Endothelial cell of umbilical vein (primary cell): ENCODE data around the gene BCL6B. TPM values are rescaled to one million over a fixed set of nuclear protein-coding genes. Genes with fewer than 3 reads are reported as not detected.

Source experiments
- BruUV-seq: library from RNA; stranded (reverse); fragments of 400-500 nt; replicated peaks from 2 replicates; lab custom pipeline; 2021; lab: Mats Ljungman, UMichigan
- CTCF ChIA-PET: fragments of 300-600, 350-600 bp; sonication (Branson Sonifier 250); formaldehyde crosslinking; loops from one replicate; lab custom pipeline; 2021; ENCODE audit warnings: antibody characterized with exemption, inconsistent platforms; lab: Charles Lee
- POLR2A ChIA-PET: fragments of 300-600, 350-600 bp; sonication (Branson Sonifier 250); formaldehyde crosslinking; loops from one replicate; lab custom pipeline; 2021; ENCODE audit warnings: antibody characterized with exemption, inconsistent platforms; lab: Charles Lee
- DNase-seq: peaks from one replicate; pipeline ENCODE4 v3.0.0-alpha.2; 2011; ENCODE audit warnings: low read depth, low spot score
- FAIRE-seq: peaks from 2 replicates; lab custom pipeline; 2011; peaks lifted over from hg19 to GRCh38; lab: Jason Lieb, UNC
- H2AFZ ChIP-seq: 2 replicates; pipeline ENCODE4 v1.6.0; 2012; ENCODE audit warnings: low read depth, low read length, control low read depth, inconsistent platforms
- H3K27ac ChIP-seq: 2 replicates; pipeline ENCODE4 v1.5.1; 2011; ENCODE audit warnings: low read depth, mild to moderate bottlenecking, control low read depth, low read length, moderate library complexity; ENCODE audit not compliant: insufficient read depth
- H3K27me3 ChIP-seq, 2 experiments: 2 replicates each; pipeline versions ENCODE4 v1.6.0 to v1.6.1; 2011; ENCODE audit warnings: low read length in 2 of 2, mixed read lengths in 1 of 2; ENCODE audit not compliant: control insufficient read depth in 2 of 2, insufficient read depth in 2 of 2
- H3K36me3 ChIP-seq, 2 experiments: 2 replicates in 1 of 2; 3 replicates in 1 of 2; pipeline ENCODE4 v1.5.1; 2011; ENCODE audit warnings: low read length in 2 of 2, mild to moderate bottlenecking in 1 of 2, moderate library complexity in 1 of 2; ENCODE audit not compliant: control insufficient read depth in 2 of 2, insufficient read depth in 2 of 2; ENCODE audit errors: extremely low read depth in 1 of 2
- H3K4me1 ChIP-seq: 3 replicates; pipeline ENCODE4 v1.5.1; 2011; ENCODE audit warnings: mild to moderate bottlenecking, low read length; ENCODE audit not compliant: control insufficient read depth, insufficient read depth; ENCODE audit errors: extremely low read depth
- H3K4me2 ChIP-seq: 2 replicates; pipeline ENCODE4 v1.6.1; 2011; ENCODE audit warnings: low read length, control low read depth, mixed read lengths; ENCODE audit not compliant: insufficient read depth
- H3K4me3 ChIP-seq, 3 experiments: fragments of 200-600 bp in 1 of 3; sonication (generic), shearing (Covaris generic) in 1 of 3; replicated peaks in 1 of 3; 2 replicates each; pipeline ENCODE4 v1.5.1; 2011 to 2016; ENCODE audit warnings: control low read depth in 3 of 3, low read length in 3 of 3, mild to moderate bottlenecking in 2 of 3, inconsistent platforms in 1 of 3, low read depth in 1 of 3, moderate library complexity in 1 of 3; ENCODE audit not compliant: insufficient read depth in 1 of 3
- H3K79me2 ChIP-seq: 2 replicates; pipeline ENCODE4 v1.6.0; 2012; ENCODE audit warnings: low read length, inconsistent platforms; ENCODE audit not compliant: control insufficient read depth, insufficient read depth
- H3K9ac ChIP-seq: replicated peaks from 2 replicates; pipeline ENCODE3; 2011; ENCODE audit warnings: low read length, control low read depth; ENCODE audit not compliant: insufficient read depth; ENCODE audit errors: extremely low read depth
- H3K9me1 ChIP-seq: replicated peaks from 3 replicates; pipeline ENCODE4 v1.6.0; 2011; ENCODE audit warnings: mild to moderate bottlenecking, low read length; ENCODE audit not compliant: control insufficient read depth, insufficient read depth; ENCODE audit errors: extremely low read depth
- H3K9me3 ChIP-seq: replicated peaks from 2 replicates; pipeline ENCODE4 v1.5.1; 2012; ENCODE audit warnings: low read length, inconsistent platforms; ENCODE audit not compliant: control insufficient read depth, insufficient read depth
- H4K20me1 ChIP-seq: replicated peaks from 2 replicates; pipeline ENCODE3; 2011; ENCODE audit warnings: mild to moderate bottlenecking, low read length; ENCODE audit not compliant: control insufficient read depth, insufficient read depth; ENCODE audit errors: extremely low read depth
- CTCF ChIP-seq, 2 donors: IDR thresholded peaks; 1 replicate in 1 of 2; 2 replicates in 1 of 2; pipeline ENCODE4 v1.5.1; 2011; ENCODE audit warnings: low read length in 2 of 2, mild to moderate bottlenecking in 2 of 2, moderate library complexity in 2 of 2, control low read depth in 1 of 2, inconsistent platforms in 1 of 2, low read depth in 1 of 2; ENCODE audit not compliant: insufficient read depth in 1 of 2; ENCODE audit errors: extremely low read depth in 1 of 2
- EZH2 ChIP-seq: IDR thresholded peaks from 2 replicates; pipeline ENCODE4 v1.6.1; 2012; ENCODE audit warnings: borderline replicate concordance, low read depth, mild to moderate bottlenecking, moderate library complexity, low read length, inconsistent platforms; ENCODE audit not compliant: severe bottlenecking
- FOS ChIP-seq: IDR thresholded peaks from 2 replicates; pipeline ENCODE4 v1.6.1; 2011; ENCODE audit warnings: mild to moderate bottlenecking, low read length, moderate library complexity, borderline replicate concordance; ENCODE audit not compliant: insufficient read depth
- GATA2 ChIP-seq: IDR thresholded peaks from 2 replicates; pipeline ENCODE4 v1.7.0; 2011; ENCODE audit warnings: low read depth, mild to moderate bottlenecking, moderate library complexity, mixed read lengths, low read length; ENCODE audit not compliant: insufficient read length, insufficient read depth
- JUN ChIP-seq: IDR thresholded peaks from 2 replicates; pipeline ENCODE4 v1.6.1; 2011; ENCODE audit warnings: borderline replicate concordance, low read depth; ENCODE audit not compliant: insufficient read length, insufficient read depth
- MYC ChIP-seq: IDR thresholded peaks from one replicate; pipeline ENCODE4 v1.6.1; 2011; ENCODE audit warnings: mild to moderate bottlenecking, low read depth, low read length
- POLR2A ChIP-seq: IDR thresholded peaks from 2 replicates; pipeline ENCODE4 v1.6.1; 2012; ENCODE audit warnings: low read depth, mild to moderate bottlenecking, control low read depth, low read length
- POLR2AphosphoS5 ChIP-seq: IDR thresholded peaks from 2 replicates; pipeline ENCODE4 v1.6.1; 2012; ENCODE audit warnings: low read depth, mild to moderate bottlenecking, control low read depth, low read length, moderate library complexity; ENCODE audit not compliant: insufficient read depth
- dilution Hi-C: fragments of 300-500 bp; cut with MboI; formaldehyde crosslinking; loops from one replicate; pipeline ENCODE4 v1.15.0; 2019; ENCODE audit warnings: low sequenced_read_pairs; ENCODE audit not compliant: extremely low pct_ligation_motif_present
- intact Hi-C: fragments of 100-400 bp; cut with micrococcal nuclease; formaldehyde crosslinking; loops from one replicate; pipeline ENCODE4 v1.10.0; 2022
- polyA plus RNA-seq, 4 experiments: library from polyadenylated mRNA; depleted of rRNA in 3 of 4; stranded (reverse) in 3 of 4; unstranded in 1 of 4; fragments of >200 nt; gene quantifications; 2 replicates each; pipeline versions ENCODE4 v1.2.1 to v1.2.3, GENCODE V29; 2011 to 2012; ENCODE audit warnings: missing spikeins in 1 of 4
- total RNA-seq: library from RNA; stranded (reverse); gene quantifications from 2 replicates; pipeline ENCODE4 v1.2.3, GENCODE V29; 2021
- TF ChIP-seq, protein P1 (sequence below): IDR thresholded peaks from 2 replicates; pipeline ENCODE4 v1.6.1; 2011; ENCODE audit not compliant: insufficient read depth, insufficient read length

The BCL6B gene
- total and polyA plus RNA-seq, 2 donors (not counting 3 experiments of a cell fraction or from before 2014, with no cell fraction given): 93.5 to 160 TPM

- H2AFZ ChIP-seq: no peak overlapping the region
- no peak overlapping the region for H3K4me2 ChIP-seq
- no TSS peak for BruUV-seq
- H3K9ac ChIP-seq: no peak overlapping the region
- DNase-seq (no peak), FAIRE-seq (no peak)
- H3K27ac ChIP-seq: no peak overlapping the region
- intact Hi-C loops: no loop called here
- H3K36me3 ChIP-seq: no peaks in the 10 kb centered on the region
- no peak overlapping the region for H3K4me3 ChIP-seq
- ChIA-PET POLR2A (no interaction called here), CTCF (interaction anchor here (0.9 to 2.0 kb wide), 4 partner anchors 23 to 164 kb away, joined by 3 to 6 read pairs (median 3); no protein-coding TSS in a partner anchor)
- peaks cover 0 to 1% of the 10 kb centered on the region in 2 experiments for H3K27me3 ChIP-seq
- dilution Hi-C loops: no loop called here
- H4K20me1 ChIP-seq: no peaks in the 10 kb centered on the region
- no peaks in the 10 kb centered on the region for H3K4me1 ChIP-seq
- TF ChIP-seq POLR2AphosphoS5: no peak
- TF ChIP-seq, protein P1, sequence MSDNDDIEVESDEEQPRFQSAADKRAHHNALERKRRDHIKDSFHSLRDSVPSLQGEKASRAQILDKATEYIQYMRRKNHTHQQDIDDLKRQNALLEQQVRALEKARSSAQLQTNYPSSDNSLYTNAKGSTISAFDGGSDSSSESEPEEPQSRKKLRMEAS: no peak
- no peak for TF ChIP-seq POLR2A
- TF ChIP-seq MYC: no peak
- no peak for TF ChIP-seq EZH2
- no peak for TF ChIP-seq FOS
- no peak for TF ChIP-seq GATA2
- no peak for TF ChIP-seq JUN
- no peak for TF ChIP-seq CTCF (IDR thresholded peaks at IDR 0.05; ENCODE audit: extremely low read depth in 1 of 2, insufficient read depth in 1 of 2, low read depth in 1 of 2, low read length in 2 of 2)
- no peaks in the 10 kb centered on the region for H3K79me2 ChIP-seq
- no peaks in the 10 kb centered on the region for H3K9me3 ChIP-seq
- H3K9me1 ChIP-seq: no peaks in the 10 kb centered on the region
Observed at GRCh38 chr17:7074931-7075330, 52.1 kb downstream of the BCL6B start.
